ENCODE measurements around the gene BCAR3. TPM values are rescaled to one million over a fixed set of nuclear protein-coding genes. Genes with fewer than 3 reads are reported as not detected.
"Not testable (repeated sequence)": the region's sequence is repeated elsewhere in the genome, so short reads cannot be mapped to it uniquely, and the experiment has no call there.

BCAR3 gene
- total and polyA plus RNA-seq, 7 experiments from 2014 or later: 0.22 to 1.7 (median 0.84) TPM

DNA sequence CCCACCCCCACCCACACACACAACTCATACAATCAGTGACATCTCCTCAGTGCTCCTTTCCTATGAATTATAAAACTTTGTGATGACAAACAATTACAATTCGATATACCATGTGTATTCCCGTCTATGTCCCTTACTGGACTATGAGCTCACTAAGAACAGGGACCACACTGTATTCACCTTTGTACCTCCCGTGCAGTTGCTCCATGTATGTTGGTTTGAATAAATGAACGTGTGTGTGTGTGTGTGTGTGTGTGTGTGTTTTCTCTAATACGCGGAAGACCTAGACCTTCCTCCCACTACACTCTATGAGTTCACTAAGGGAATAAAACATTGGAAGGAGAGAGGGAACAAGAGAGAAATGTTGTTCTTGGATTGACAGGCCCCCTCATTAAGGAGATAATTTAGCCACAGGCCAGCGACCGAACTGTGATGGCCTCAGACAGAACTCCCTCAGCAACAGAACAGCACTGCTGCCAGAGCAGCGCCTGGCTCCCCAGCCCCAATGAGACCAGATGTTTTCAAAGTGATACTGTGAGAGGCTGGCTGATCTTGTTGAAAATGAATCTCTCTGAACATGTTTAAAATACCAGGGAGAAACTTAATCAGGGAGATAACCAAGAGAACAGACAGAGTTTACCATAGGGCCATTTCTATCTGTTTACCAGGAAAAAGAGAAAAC is 21.7 kb downstream of the BCAR3 start:
- Histone ChIP-seq H3K9me3 (ENCODE audit: control insufficient read depth in 2 of 3, low read length in 3 of 3) (no peaks in the 10 kb centered on the region), H3K4me3 (ENCODE audit: low read length) (no peak overlapping the region), H3K4me1 (ENCODE audit: control insufficient read depth in 2 of 2, insufficient read depth in 2 of 2, low read length in 2 of 2) (no peaks in the 10 kb centered on the region), H3K27ac (ENCODE audit: low read depth, low read length) (no peak overlapping the region), H3K36me3 (ENCODE audit: control insufficient read depth in 2 of 3, insufficient read depth in 3 of 3, low read length in 3 of 3) (no peaks in the 10 kb centered on the region), H3K27me3 (ENCODE audit: control insufficient read depth in 2 of 2, insufficient read depth in 2 of 2, low read length in 2 of 2) (no peaks in the 10 kb centered on the region)
- Mint-ChIP-seq H3K9me3 (no peaks in the 10 kb centered on the region), H3K36me3 (no peaks in the 10 kb centered on the region), H3K27ac (no peak overlapping the region), H3K4me1 (peaks cover 0 to 2% (median 0%) of the 10 kb centered on the region in 7 donors), H3K27me3 (peaks cover 0 to 17% (median 0%) of the 10 kb centered on the region in 5 donors), H3K4me3 (no peak overlapping the region)
- no peak for ATAC-seq
- DNase-seq: no peak
- ChIA-PET CTCF (interaction anchor here (0.6 to 0.7 kb wide), 2 partner anchors 18 to 1364 kb away, joined by 3 to 4 read pairs; no protein-coding TSS in a partner anchor), POLR2A (no interaction called here)
- intact Hi-C loops (cut with micrococcal nuclease): no loop called here

DNA sequence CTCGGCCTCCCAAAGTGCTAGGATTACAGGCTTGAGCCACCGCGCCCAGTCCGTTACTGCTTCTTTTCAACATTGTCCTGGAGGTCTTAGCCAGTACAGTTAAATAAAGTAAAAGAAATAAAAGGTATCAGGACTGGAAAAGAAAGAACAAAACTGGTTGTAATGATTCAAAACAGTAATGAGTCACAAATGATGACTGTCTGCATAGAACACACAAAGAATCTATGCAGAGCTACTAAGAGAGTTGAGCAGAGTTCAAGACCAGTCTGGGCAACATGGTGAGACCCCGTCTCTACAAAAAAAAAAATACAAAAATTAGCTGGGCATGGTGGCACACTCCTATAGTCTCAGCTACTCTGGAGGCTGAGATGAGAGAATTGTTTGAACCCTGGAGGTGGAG is 23.4 kb downstream of the BCAR3 start:
- Mint-ChIP-seq H3K36me3 (no peaks in the 10 kb centered on the region), H3K4me1 (peaks cover 0 to under 1% (median 0%) of the 10 kb centered on the region in 7 donors), H3K27ac (no peak overlapping the region), H3K9me3 (peaks cover 0 to 3% (median 0%) of the 10 kb centered on the region in 11 donors), H3K4me3 (no peak overlapping the region), H3K27me3 (peaks cover 0 to 25% (median 0%) of the 10 kb centered on the region in 5 donors)
- intact Hi-C loops (cut with micrococcal nuclease): no loop called here
- H3K27me3 ChIP-seq (ENCODE audit: control insufficient read depth in 2 of 2, insufficient read depth in 2 of 2, low read length in 2 of 2): no peaks in the 10 kb centered on the region
- no peaks in the 10 kb centered on the region for H3K36me3 ChIP-seq (ENCODE audit: control insufficient read depth in 2 of 3, insufficient read depth in 3 of 3, low read length in 3 of 3)
- POLR2A ChIA-PET: no interaction called here
- no peak overlapping the region for H3K4me3 ChIP-seq (ENCODE audit: low read length)
- no peak overlapping the region for H3K27ac ChIP-seq (ENCODE audit: low read depth, low read length)
- ATAC-seq (no peak), DNase-seq (no peak)
- CTCF ChIA-PET: no interaction called here
- no peaks in the 10 kb centered on the region for H3K4me1 ChIP-seq (ENCODE audit: control insufficient read depth in 2 of 2, insufficient read depth in 2 of 2, low read length in 2 of 2)
- no peaks in the 10 kb centered on the region for H3K9me3 ChIP-seq (ENCODE audit: control insufficient read depth in 2 of 3, low read length in 3 of 3)

DNA sequence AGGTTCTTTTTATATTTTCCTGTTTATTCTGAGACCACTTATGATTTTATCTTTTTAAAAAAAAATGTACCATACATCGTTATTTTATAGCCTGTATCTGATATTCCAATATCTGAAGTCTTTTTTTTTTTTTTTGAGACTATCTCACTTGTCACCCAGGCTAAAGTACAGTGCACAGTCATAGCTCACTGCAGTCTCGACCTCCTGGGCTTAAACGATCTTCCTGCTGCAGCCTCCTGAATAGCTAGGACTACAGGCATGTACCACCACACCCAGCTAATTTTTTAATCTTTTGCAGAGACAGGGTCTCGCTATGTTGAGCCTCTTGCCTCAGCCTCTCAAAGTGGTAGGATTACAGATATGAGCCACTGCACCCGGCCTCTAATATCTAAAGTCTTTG is 25.1 kb downstream of the BCAR3 start:
- Mint-ChIP-seq H3K27ac (no peak overlapping the region), H3K36me3 (no peaks in the 10 kb centered on the region), H3K4me1 (no peaks in the 10 kb centered on the region), H3K9me3 (peaks cover 0 to 3% (median 0%) of the 10 kb centered on the region in 11 donors), H3K27me3 (peaks cover 0 to 25% (median 0%) of the 10 kb centered on the region in 5 donors), H3K4me3 (no peak overlapping the region)
- Histone ChIP-seq H3K27me3 (ENCODE audit: control insufficient read depth in 2 of 2, insufficient read depth in 2 of 2, low read length in 2 of 2) (no peaks in the 10 kb centered on the region), H3K4me3 (ENCODE audit: low read length) (no peak overlapping the region), H3K27ac (ENCODE audit: low read depth, low read length) (no peak overlapping the region), H3K4me1 (ENCODE audit: control insufficient read depth in 2 of 2, insufficient read depth in 2 of 2, low read length in 2 of 2) (no peaks in the 10 kb centered on the region), H3K36me3 (ENCODE audit: control insufficient read depth in 2 of 3, insufficient read depth in 3 of 3, low read length in 3 of 3) (no peaks in the 10 kb centered on the region), H3K9me3 (ENCODE audit: control insufficient read depth in 2 of 3, low read length in 3 of 3) (no peaks in the 10 kb centered on the region)
- POLR2A ChIA-PET: no interaction called here
- CTCF ChIA-PET: no interaction called here
- ATAC-seq: no peak
- no peak for DNase-seq
- intact Hi-C loops (cut with micrococcal nuclease): no loop called here

DNA sequence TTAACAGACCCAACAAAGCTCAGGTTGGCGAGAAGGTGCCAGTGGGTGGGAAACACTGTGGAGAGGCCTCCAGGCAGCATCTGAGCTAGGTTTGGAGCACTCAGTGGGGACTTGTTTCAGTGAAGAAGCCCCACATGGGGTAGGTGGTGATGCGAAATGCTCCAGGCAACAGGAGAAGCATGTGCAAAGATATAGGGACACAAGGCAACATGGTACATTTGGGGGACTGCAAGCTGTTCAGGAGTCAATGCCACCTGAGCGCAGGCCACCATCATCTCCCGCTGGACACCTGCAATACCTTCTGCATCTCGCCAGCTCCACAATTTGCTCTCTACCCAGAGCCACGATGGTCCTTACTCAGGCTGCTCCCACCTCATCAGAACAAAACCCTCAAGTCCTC is 28.0 kb downstream of the BCAR3 start:
- Mint-ChIP-seq H3K4me1 (no peaks in the 10 kb centered on the region), H3K36me3 (no peaks in the 10 kb centered on the region), H3K27me3 (peaks cover 0 to 40% (median 0%) of the 10 kb centered on the region in 5 donors), H3K27ac (no peak overlapping the region), H3K4me3 (no peak overlapping the region), H3K9me3 (peaks cover 0 to 3% (median 0%) of the 10 kb centered on the region in 11 donors)
- DNase-seq: no peak
- no peaks in the 10 kb centered on the region for H3K9me3 ChIP-seq (ENCODE audit: control insufficient read depth in 2 of 3, low read length in 3 of 3)
- no peaks in the 10 kb centered on the region for H3K36me3 ChIP-seq (ENCODE audit: control insufficient read depth in 2 of 3, insufficient read depth in 3 of 3, low read length in 3 of 3)
- no peak overlapping the region for H3K4me3 ChIP-seq (ENCODE audit: low read length)
- POLR2A ChIA-PET: interaction anchor here (0.8 kb wide), 1 partner anchor 193 kb away, joined by 3 read pairs; no protein-coding TSS in a partner anchor
- no peak overlapping the region for H3K27ac ChIP-seq (ENCODE audit: low read depth, low read length)
- H3K4me1 ChIP-seq (ENCODE audit: control insufficient read depth in 2 of 2, insufficient read depth in 2 of 2, low read length in 2 of 2): no peaks in the 10 kb centered on the region
- no peak for ATAC-seq
- intact Hi-C loops (cut with micrococcal nuclease): no loop called here
- H3K27me3 ChIP-seq (ENCODE audit: control insufficient read depth in 2 of 2, insufficient read depth in 2 of 2, low read length in 2 of 2): no peaks in the 10 kb centered on the region
- CTCF ChIA-PET: no interaction called here

DNA sequence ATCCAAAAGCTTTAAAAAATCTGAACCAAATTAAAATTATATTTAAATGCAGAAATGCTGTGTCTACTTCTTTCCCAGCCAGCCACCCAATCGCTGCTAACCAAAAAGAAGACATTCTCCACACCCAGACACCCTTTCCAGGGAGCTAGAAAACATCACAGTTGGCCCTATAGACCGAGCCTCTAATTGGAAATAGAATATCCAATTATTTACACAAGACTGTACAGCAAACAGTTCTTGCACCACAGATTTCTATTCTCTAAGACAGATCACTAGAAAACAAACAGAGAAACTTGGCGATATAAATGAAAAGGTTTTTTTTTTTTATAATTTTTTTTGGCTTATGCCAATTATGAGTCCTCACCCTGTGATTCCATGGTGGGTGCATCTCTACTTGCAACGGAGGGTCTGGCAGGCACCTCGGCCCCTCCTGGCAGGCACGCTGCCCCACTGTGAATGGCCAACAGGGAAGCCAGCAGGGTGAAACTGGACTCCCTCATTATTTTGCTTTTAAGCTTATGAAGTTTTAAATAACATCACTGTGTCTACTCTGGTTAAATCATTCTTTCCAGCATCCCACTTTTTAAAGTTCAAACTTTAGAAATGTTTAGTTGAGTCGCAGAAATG is 29.2 kb downstream of the BCAR3 start:
- Histone ChIP-seq H3K27me3 (ENCODE audit: control insufficient read depth in 2 of 2, insufficient read depth in 2 of 2, low read length in 2 of 2) (no peaks in the 10 kb centered on the region), H3K4me3 (ENCODE audit: low read length) (no peak overlapping the region), H3K36me3 (ENCODE audit: control insufficient read depth in 2 of 3, insufficient read depth in 3 of 3, low read length in 3 of 3) (no peaks in the 10 kb centered on the region), H3K4me1 (ENCODE audit: control insufficient read depth in 2 of 2, insufficient read depth in 2 of 2, low read length in 2 of 2) (no peaks in the 10 kb centered on the region), H3K27ac (ENCODE audit: low read depth, low read length) (no peak overlapping the region), H3K9me3 (ENCODE audit: control insufficient read depth in 2 of 3, low read length in 3 of 3) (no peaks in the 10 kb centered on the region)
- ATAC-seq (no peak), DNase-seq (no peak)
- Mint-ChIP-seq H3K4me1 (no peaks in the 10 kb centered on the region), H3K4me3 (no peak overlapping the region), H3K27me3 (peaks cover 0 to 43% (median 0%) of the 10 kb centered on the region in 5 donors), H3K36me3 (no peaks in the 10 kb centered on the region), H3K27ac (no peak overlapping the region), H3K9me3 (peaks cover 0 to 3% (median 0%) of the 10 kb centered on the region in 11 donors)
- intact Hi-C loops (cut with micrococcal nuclease): no loop called here
- ChIA-PET CTCF (no interaction called here), POLR2A (no interaction called here)

DNA sequence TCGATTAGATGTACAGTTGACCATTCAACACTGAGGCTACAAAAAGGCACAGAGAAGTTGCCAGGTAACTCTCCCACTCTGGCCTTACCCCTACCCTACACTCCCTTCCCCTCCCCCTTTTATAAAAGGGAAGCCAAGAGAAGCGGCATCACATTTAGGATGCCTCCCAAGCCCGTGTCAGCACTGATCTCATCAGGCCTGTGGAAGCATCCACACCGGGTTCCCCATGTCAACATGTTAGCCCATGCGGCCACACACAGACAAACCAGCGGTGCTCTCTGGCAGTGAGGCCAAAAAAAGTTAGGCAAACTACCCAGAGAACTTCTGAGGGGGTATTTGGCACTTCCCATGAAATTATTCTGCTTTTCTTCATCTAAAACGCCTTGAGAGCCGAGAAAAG is 29.9 kb downstream of the BCAR3 start:
- H3K9me3 Mint-ChIP-seq: peaks cover 0 to 3% (median 0%) of the 10 kb centered on the region in 11 donors
- H3K4me1 Mint-ChIP-seq: no peaks in the 10 kb centered on the region
- H3K27ac Mint-ChIP-seq: no peak overlapping the region
- ATAC-seq (no peak), DNase-seq (no peak)
- H3K27ac ChIP-seq (ENCODE audit: low read depth, low read length): no peak overlapping the region
- POLR2A ChIA-PET: no interaction called here
- CTCF ChIA-PET: no interaction called here
- no peaks in the 10 kb centered on the region for H3K36me3 Mint-ChIP-seq
- no peak overlapping the region for H3K4me3 Mint-ChIP-seq
- H3K4me1 ChIP-seq (ENCODE audit: control insufficient read depth in 2 of 2, insufficient read depth in 2 of 2, low read length in 2 of 2): no peaks in the 10 kb centered on the region
- H3K36me3 ChIP-seq (ENCODE audit: control insufficient read depth in 2 of 3, insufficient read depth in 3 of 3, low read length in 3 of 3): no peaks in the 10 kb centered on the region
- peaks cover 0 to 41% (median 0%) of the 10 kb centered on the region in 5 donors for H3K27me3 Mint-ChIP-seq
- H3K9me3 ChIP-seq (ENCODE audit: control insufficient read depth in 2 of 3, low read length in 3 of 3): no peaks in the 10 kb centered on the region
- H3K27me3 ChIP-seq (ENCODE audit: control insufficient read depth in 2 of 2, insufficient read depth in 2 of 2, low read length in 2 of 2): no peaks in the 10 kb centered on the region
- intact Hi-C loops (cut with micrococcal nuclease): no loop called here
- no peak overlapping the region for H3K4me3 ChIP-seq (ENCODE audit: low read length)

DNA sequence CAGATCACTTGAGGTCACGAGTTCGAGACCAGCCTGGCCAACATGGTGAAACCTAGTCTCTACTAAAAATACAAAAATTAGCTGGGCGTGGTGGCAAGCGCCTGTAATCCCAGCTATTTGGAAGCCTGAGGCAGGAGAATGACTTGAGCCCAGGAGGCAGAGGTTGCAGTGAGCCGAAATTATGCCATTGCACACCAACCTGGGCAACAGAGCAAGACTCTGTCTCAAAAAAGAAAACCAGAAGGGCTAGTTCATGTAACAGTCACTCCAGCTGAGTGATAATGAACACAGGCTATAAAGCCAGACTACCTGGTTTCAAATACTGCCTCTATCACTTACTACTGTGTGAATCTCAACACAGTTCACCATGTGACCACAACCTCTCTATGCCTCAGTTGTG is 31.5 kb downstream of the BCAR3 start:
- H3K27ac ChIP-seq (ENCODE audit: low read depth, low read length); intact Hi-C loops (cut with micrococcal nuclease); H3K36me3 ChIP-seq (ENCODE audit: control insufficient read depth in 2 of 3, insufficient read depth in 3 of 3, low read length in 3 of 3); CTCF ChIA-PET; H3K9me3 Mint-ChIP-seq; H3K4me3 ChIP-seq (ENCODE audit: low read length); H3K9me3 ChIP-seq (ENCODE audit: control insufficient read depth in 2 of 3, low read length in 3 of 3); POLR2A ChIA-PET; H3K4me1 Mint-ChIP-seq; H3K4me3 Mint-ChIP-seq; H3K27me3 ChIP-seq (ENCODE audit: control insufficient read depth in 2 of 2, insufficient read depth in 2 of 2, low read length in 2 of 2); ATAC-seq; H3K36me3 Mint-ChIP-seq; H3K4me1 ChIP-seq (ENCODE audit: control insufficient read depth in 2 of 2, insufficient read depth in 2 of 2, low read length in 2 of 2); DNase-seq; H3K27ac Mint-ChIP-seq: not testable (repeated sequence)
- peaks cover 0 to 32% (median 0%) of the 10 kb centered on the region in 5 donors for H3K27me3 Mint-ChIP-seq

Measured in naive thymus-derived CD4-positive, alpha-beta T cell (primary cell).